GM21367 (cell line): Measurements from ENCODE around the gene IGSF9B.

Experiments
- ATAC-seq: cut with Tn5 transposase; IDR thresholded peaks from one replicate; pipeline ENCODE4 v1.9.1; 2021; ENCODE audit not compliant: unreplicated experiment

Gene IGSF9B

GRCh38 chr11:133957900-133958299, 1.1 kb upstream of the IGSF9B start:
- ATAC-seq, result no peak

GRCh38 chr11:133955945-133956421, 785 bp downstream of the IGSF9B start:
- no peak for ATAC-seq

DNA sequence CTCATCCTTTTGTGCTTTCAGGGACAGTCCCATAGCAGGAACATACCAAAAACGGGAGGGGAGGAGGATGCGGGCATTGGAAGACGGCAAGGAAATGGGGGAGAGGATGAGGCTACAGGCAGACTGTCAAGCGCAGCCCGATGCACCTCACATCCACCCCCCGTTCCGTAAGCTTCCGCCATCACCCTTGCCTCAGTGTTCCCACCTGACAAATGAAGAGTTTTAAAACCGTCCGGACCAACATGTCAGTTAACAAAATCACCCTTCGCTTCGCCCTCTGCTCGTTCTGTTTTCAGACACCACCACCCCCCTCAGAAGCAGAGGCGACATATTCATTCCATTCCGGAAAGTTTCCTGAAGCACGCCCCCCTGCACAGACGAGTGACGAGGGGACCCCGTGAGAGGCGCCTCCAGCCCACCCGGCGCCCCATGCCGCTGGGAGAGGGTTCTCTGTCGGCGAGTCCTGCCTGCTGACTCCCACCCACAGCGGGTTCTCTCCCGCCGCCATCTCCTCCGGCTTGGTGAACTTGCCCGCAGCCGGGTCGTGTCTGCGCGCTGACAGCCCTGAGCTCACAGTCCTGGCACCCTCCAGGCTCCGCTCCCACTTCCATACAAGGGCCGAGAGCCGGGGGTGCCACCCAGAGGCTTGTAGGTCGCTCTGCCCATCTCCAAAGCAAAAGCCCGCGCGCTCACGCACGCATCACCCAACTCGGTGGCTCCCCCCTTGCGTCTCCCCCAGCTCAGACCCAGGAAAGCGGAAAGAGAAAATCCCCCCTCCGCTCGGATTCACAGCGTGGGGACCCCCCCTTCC, 1.5 kb downstream of the IGSF9B start:
- ATAC-seq, result no peak

GRCh38 chr11:133953999-133954398, 2.8 kb downstream of the IGSF9B start:
- ATAC-seq, result no peak

DNA sequence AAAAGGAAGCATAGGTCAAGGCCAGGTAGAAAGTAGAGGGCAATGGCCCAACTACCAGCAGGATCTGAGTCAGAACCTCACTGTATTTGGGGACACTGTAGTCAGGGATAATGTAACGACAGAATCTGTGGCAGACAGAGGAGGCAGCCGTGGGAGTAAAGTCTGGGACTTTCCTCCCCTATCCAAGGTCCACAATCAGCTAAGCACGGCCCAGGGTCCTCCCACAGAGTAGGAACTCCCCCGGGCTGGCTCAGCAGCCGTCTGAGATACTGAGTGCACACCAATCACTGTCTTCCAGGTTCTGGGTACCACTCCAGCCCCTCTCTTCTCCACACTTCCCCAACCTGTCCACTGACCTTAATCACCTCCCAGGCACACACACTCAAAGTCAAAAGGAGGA, 3.2 kb downstream of the IGSF9B start:
- ATAC-seq, result no peak

- ATAC-seq, result no peak
These were observed 4.3 kb downstream of the IGSF9B start for GRCh38 chr11:133952199-133953190.

DNA sequence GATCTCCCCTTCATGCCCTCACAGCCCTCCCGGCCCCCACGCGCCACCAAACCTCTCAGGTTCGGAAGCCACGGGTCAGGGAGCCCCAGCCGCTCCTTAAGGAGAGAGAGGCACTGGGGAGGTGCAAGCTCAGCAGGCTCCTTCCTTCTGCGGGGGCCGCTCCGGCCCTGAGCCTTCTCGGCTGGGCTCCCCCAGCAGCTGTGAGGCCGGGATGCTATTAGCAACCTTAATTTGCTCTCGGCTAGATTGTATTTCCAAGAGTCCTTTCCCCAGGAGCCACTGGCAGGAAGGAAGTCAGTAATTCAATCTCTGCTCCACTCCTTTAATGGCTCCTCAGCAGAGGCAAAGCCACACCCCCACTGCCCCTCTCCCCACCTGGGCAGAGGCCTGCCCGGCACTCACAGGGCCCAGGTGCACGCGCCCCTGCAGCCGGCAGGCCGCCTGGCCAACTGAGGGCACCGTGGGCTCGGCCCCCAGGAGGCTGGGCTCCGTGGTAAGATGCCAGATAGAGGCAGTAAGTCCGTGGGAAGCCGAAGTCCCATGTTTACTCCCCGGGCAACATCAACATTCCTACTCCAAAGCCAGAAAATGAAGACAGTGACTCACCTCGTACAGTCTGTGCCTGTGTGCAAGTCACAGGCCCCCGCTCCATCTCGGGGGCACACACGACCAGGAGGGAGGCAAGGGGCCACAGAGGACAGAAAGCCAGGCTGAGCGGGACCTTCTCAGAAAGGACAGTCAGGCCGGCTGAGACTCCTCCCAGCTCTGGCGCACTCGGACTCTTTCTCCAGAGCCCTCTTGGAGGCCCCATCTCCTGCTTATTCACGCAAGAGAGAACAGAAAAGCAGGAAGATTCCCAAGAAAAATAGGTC, 5.2 kb downstream of the IGSF9B start:
- ATAC-seq, result no peak

GRCh38 chr11:133950874-133951326, 5.9 kb downstream of the IGSF9B start:
- ATAC-seq, result no peak

GRCh38 chr11:133950421-133950820, 6.3 kb downstream of the IGSF9B start:
- no peak for ATAC-seq

GRCh38 chr11:133949129-133949528, 7.6 kb downstream of the IGSF9B start:
- ATAC-seq, result no peak

DNA sequence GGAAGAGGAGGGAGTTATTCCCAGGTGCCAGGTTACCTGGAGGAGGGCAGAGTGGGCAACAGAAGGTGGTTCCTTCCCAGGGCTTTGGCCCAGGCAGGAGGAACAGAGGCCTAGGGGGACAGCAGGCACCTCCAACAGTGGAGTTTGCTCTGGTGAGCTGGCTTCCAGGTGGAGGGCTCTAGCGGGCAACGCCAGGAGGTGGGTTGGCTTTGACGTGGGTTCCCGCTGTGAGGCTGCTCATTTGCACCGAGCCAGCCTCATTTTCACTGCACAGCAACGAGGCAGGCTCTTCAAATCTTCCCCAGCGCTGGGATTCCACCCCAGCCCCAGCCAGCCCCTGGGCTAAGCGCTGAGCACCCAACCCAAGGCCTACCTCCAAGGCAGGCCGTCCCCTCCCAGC, 8.1 kb downstream of the IGSF9B start:
- ATAC-seq, result no peak

- ATAC-seq, result peak; percentile 74
These were observed 9.4 kb downstream of the IGSF9B start for GRCh38 chr11:133947321-133947756.

GRCh38 chr11:133946541-133947318, 10.0 kb downstream of the IGSF9B start:
- ATAC-seq, result no peak

DNA sequence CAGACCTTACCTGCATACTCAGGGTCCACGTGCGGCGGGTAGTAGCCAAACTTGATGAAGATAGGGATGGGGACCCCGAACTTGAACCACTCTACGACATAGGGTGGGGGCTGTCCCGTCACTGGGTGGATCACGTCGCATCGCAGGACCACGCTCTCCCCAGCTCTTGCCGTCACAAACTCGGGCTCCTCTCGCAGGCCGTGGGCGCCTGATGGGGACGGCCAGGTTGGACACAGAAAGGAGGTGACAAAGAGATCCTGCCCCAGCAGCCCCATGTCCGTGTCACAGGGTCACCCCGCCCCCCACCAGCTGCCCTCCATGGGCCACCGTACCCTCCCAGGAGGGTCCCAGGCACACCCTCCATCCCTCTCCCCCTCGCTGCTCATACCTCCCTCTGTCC, 10.7 kb downstream of the IGSF9B start:
- no peak for ATAC-seq

GRCh38 chr11:133945087-133945974, 11.4 kb downstream of the IGSF9B start:
- no peak for ATAC-seq

DNA sequence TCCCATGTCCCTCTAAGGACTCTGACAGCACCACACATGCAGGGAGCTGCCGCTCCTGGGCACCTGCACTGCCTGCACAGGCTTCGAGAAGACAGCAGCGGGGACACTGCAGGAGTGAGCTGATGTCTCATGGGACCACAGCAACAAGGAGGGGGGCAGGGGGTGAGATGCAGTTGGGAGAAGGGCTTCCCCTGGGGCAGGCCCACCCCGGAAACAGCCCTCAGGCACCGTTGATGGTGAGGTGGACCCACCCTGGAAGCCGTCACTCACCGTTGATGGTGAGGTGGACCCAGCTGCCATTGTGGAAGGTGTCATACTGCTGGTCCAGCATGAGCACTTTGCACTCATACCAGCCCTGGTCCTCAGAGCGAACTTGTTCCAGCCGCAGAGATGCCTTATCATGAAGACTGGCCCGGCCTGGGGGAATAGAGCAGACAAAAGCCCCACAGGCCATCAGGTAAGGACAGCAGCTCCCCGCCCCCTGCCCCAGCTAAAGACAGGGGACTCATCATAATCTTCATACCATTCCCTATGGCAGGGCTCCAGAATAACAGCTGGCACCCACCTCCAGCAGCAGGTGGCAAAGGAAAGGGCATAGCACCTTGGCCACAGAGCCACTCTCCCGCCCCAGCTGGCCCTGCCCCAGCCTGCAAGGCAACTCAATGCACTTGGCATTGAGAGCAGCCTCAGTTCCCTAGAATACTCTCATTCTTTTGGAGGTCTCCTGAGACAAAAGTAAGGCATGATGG, 12.6 kb downstream of the IGSF9B start:
- no peak for ATAC-seq

DNA sequence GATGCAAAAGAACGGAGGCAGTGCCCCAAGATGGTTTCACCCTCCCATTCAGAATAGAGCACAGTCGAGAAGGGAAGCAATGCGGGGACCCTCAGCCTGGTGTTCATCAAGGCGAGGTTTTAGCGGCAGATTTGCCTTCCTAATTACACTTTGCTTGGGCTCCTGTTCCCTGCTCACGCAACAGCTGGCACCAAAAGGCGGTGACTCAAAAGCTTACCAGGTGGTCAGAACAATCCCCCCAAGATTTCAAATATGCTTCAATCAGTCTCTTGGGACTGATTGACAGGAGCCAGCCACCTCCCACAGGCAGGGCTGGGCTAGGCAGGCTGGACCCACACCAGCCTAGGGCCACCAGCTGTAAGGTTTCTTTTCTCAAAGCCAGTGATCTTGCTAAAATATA, 14.2 kb downstream of the IGSF9B start:
- no peak for ATAC-seq

- ATAC-seq, result no peak
These were observed 15.2 kb downstream of the IGSF9B start for GRCh38 chr11:133941546-133941945.
